ENCODE measurements around the gene SLIT3.

Gene SLIT3

DNA sequence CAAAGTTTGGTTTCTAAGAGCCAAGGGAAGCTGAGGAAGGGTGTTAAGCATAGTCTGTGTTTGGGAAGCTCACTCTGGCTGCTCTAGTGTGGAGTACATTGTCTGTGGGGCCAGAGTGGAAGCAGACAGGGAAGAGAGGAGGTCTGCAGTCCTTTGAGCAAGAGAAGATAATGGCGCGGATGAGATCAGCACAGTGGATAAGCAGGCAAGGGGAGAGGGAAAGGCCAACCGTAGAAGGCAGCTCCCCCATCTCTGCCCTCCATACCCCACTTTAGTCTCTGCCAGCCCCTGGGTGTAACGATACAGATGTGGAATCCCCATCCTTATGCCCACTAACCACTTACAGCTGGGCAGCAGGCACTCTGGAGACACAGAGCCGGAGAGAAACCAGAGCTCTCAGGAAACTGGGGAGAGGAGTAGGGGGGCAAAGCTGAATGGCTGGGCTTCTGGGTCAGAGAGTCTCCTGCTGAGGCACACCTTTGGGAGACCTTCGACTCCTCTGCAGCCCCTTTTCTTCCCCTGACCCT is 75.0 kb downstream of the SLIT3 start:
- no peak overlapping the region for H3K27ac ChIP-seq (ENCODE audit: low read depth, low read length)

DNA sequence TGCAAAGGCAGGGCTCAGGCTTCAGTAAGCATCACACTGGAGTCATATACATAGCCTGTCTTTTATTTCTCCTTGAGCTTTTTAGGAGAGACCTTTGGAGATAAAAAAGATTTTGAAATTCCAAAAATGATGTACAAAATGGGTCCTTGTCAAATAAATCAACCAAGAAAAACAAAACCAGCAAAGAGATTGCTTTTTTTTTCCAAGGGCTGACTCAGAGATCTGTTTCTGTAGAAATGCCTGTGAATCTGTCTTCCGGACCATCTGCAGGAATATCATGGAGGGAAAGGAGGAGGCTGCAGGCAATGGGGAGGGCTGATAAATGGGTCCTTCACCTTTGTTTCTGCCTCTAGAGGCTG is 77.4 kb downstream of the SLIT3 start:
- Histone ChIP-seq H3K27ac (ENCODE audit: low read depth, low read length) (no peak overlapping the region), H3K9ac (ENCODE audit: low read depth in 1 of 2, low read length in 2 of 2) (no peak overlapping the region), H3K27me3 (ENCODE audit: control insufficient read depth in 1 of 2, insufficient read depth in 2 of 2, low read length in 2 of 2) (no peaks in the 10 kb centered on the region), H3K4me3 (ENCODE audit: low read depth in 1 of 2, low read length in 2 of 2) (no peak overlapping the region), H3K4me1 (ENCODE audit: control insufficient read depth in 1 of 2, insufficient read depth in 2 of 2, low read length in 2 of 2) (no peaks in the 10 kb centered on the region), H3K36me3 (ENCODE audit: control insufficient read depth in 1 of 2, insufficient read depth in 2 of 2, low read length in 2 of 2) (no peaks in the 10 kb centered on the region), H3K9me3 (ENCODE audit: control insufficient read depth in 1 of 2, low read length in 2 of 2) (no peaks in the 10 kb centered on the region)

More for the DNA sequence above, 75.0 kb downstream of the SLIT3 start:
- Histone ChIP-seq H3K36me3 (ENCODE audit: control insufficient read depth in 1 of 2, insufficient read depth in 2 of 2, low read length in 2 of 2) (no peaks in the 10 kb centered on the region), H3K27me3 (ENCODE audit: control insufficient read depth in 1 of 2, insufficient read depth in 2 of 2, low read length in 2 of 2) (no peaks in the 10 kb centered on the region), H3K9me3 (ENCODE audit: control insufficient read depth in 1 of 2, low read length in 2 of 2) (no peaks in the 10 kb centered on the region), H3K4me3 (ENCODE audit: low read depth in 1 of 2, low read length in 2 of 2) (no peak overlapping the region), H3K4me1 (ENCODE audit: control insufficient read depth in 1 of 2, insufficient read depth in 2 of 2, low read length in 2 of 2) (no peaks in the 10 kb centered on the region), H3K9ac (ENCODE audit: low read depth in 1 of 2, low read length in 2 of 2) (no peak overlapping the region)

DNA sequence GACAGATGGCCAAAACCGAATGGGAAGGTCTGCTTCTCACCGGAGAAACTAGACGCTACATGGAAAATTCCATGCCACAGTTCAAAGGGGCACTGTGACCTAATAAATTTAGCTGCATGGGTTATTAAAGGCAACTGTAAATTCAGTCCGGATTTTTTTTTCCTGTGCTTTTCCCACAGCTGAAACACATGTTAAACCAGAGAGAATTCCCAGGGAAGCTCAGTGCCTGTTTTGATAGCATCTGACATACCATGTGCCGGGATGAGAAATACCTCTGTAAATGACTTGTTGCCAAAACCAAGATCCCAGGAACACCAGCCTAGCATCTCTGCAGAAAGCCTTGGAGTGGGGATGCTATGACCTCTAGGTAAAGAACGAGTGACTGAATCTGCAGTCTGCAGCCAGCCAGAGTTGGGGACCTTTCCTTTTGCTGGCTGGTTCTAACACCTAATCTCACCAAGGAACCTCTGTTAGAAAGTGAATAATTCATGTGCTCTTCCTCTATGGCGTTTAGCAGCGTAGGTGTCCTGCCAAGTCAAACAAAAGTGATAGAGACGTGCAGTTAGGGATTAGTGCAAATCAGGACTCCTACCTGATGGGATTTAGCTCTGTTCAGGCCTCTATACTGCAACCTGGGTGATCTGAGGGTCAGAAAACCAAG is 77.9 kb downstream of the SLIT3 start:
- H3K4me3 ChIP-seq (ENCODE audit: low read depth in 1 of 2, low read length in 2 of 2) = no peak overlapping the region
- no peak overlapping the region for H3K27ac ChIP-seq (ENCODE audit: low read depth, low read length)
- H3K4me1 ChIP-seq (ENCODE audit: control insufficient read depth in 1 of 2, insufficient read depth in 2 of 2, low read length in 2 of 2) = no peaks in the 10 kb centered on the region
- H3K27me3 ChIP-seq (ENCODE audit: control insufficient read depth in 1 of 2, insufficient read depth in 2 of 2, low read length in 2 of 2) = no peaks in the 10 kb centered on the region
- no peaks in the 10 kb centered on the region for H3K36me3 ChIP-seq (ENCODE audit: control insufficient read depth in 1 of 2, insufficient read depth in 2 of 2, low read length in 2 of 2)
- no peaks in the 10 kb centered on the region for H3K9me3 ChIP-seq (ENCODE audit: control insufficient read depth in 1 of 2, low read length in 2 of 2)
- H3K9ac ChIP-seq (ENCODE audit: low read depth in 1 of 2, low read length in 2 of 2) = no peak overlapping the region

GRCh38 chr5:169221519-169221918 is 79.4 kb downstream of the SLIT3 start:
- Histone ChIP-seq H3K4me3 (ENCODE audit: low read depth in 1 of 2, low read length in 2 of 2) (no peak overlapping the region), H3K4me1 (ENCODE audit: control insufficient read depth in 1 of 2, insufficient read depth in 2 of 2, low read length in 2 of 2) (no peaks in the 10 kb centered on the region), H3K27ac (ENCODE audit: low read depth, low read length) (no peak overlapping the region), H3K27me3 (ENCODE audit: control insufficient read depth in 1 of 2, insufficient read depth in 2 of 2, low read length in 2 of 2) (no peaks in the 10 kb centered on the region), H3K9ac (ENCODE audit: low read depth in 1 of 2, low read length in 2 of 2) (no peak overlapping the region), H3K9me3 (ENCODE audit: control insufficient read depth in 1 of 2, low read length in 2 of 2) (no peaks in the 10 kb centered on the region), H3K36me3 (ENCODE audit: control insufficient read depth in 1 of 2, insufficient read depth in 2 of 2, low read length in 2 of 2) (no peaks in the 10 kb centered on the region)

DNA sequence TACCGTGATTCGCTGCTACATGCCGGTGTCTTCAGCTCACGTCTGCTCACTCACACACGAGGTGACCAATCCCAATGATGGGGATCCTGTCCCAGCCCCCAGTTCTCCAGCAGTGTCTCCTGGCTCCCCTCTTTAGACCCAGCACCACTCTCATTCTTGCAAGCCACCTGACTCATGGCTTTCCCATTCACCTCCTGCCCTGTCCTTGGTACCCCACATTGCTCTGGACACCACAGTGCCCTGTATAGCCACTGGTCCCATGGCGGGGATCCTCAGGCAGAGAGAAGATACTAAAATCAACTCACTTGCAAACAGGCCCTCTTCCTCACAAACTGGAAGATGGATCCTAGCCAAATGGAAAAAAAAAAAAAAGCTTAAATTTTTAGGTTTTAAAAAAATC is 81.0 kb downstream of the SLIT3 start:
- peaks cover 0 to 2% of the 10 kb centered on the region in 2 donors for H3K27me3 ChIP-seq (ENCODE audit: control insufficient read depth in 1 of 2, insufficient read depth in 2 of 2, low read length in 2 of 2)
- H3K36me3 ChIP-seq (ENCODE audit: control insufficient read depth in 1 of 2, insufficient read depth in 2 of 2, low read length in 2 of 2) = no peaks in the 10 kb centered on the region
- H3K9me3 ChIP-seq (ENCODE audit: control insufficient read depth in 1 of 2, low read length in 2 of 2) = no peaks in the 10 kb centered on the region
- no peak overlapping the region for H3K27ac ChIP-seq (ENCODE audit: low read depth, low read length)
- H3K4me1 ChIP-seq (ENCODE audit: control insufficient read depth in 1 of 2, insufficient read depth in 2 of 2, low read length in 2 of 2) = no peaks in the 10 kb centered on the region
- no peak overlapping the region for H3K9ac ChIP-seq (ENCODE audit: low read depth in 1 of 2, low read length in 2 of 2)
- no peak overlapping the region for H3K4me3 ChIP-seq (ENCODE audit: low read depth in 1 of 2, low read length in 2 of 2)

DNA sequence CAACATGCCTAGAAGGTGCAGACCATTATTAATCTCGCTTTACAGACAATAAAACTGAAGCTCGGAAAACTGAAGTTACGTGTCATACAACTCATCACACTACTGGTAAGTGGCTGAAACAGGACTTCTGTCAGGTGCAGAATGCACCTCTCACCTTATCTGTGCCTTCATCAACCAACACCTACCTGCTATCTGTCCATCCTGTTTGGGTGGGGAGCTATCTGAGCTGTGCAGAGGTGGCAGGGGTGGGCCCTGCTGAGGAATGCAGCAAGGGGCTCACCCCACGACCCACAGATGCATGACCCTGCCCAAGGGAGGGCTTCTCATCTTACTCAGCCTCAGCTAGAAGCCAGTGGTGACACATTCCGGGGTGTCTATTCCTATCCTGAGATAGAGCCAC is 81.6 kb downstream of the SLIT3 start:
- Histone ChIP-seq H3K36me3 (ENCODE audit: control insufficient read depth in 1 of 2, insufficient read depth in 2 of 2, low read length in 2 of 2) (no peaks in the 10 kb centered on the region), H3K27me3 (ENCODE audit: control insufficient read depth in 1 of 2, insufficient read depth in 2 of 2, low read length in 2 of 2) (peaks cover 0 to 2% of the 10 kb centered on the region in 2 donors), H3K27ac (ENCODE audit: low read depth, low read length) (no peak overlapping the region), H3K9me3 (ENCODE audit: control insufficient read depth in 1 of 2, low read length in 2 of 2) (no peaks in the 10 kb centered on the region), H3K4me3 (ENCODE audit: low read depth in 1 of 2, low read length in 2 of 2) (no peak overlapping the region), H3K9ac (ENCODE audit: low read depth in 1 of 2, low read length in 2 of 2) (no peak overlapping the region), H3K4me1 (ENCODE audit: control insufficient read depth in 1 of 2, insufficient read depth in 2 of 2, low read length in 2 of 2) (no peaks in the 10 kb centered on the region)

DNA sequence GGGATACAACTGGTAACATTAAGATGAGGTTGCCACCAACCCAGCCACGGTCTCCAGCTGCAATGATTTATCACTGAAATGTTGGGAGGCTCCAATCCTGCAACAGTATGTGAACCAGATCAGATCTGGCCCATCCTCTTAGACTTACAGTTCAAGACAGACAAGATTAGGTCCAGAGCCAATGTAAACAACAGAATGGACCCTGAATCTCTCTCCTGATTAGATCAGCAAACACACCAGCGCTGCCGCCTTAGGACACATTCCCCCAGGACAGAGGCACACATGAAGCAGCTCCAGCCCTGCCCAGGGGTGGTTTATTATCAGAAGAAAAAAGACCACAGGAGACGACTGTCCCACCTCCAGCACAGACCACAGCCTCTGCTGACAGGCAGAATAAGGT is 82.1 kb downstream of the SLIT3 start:
- Histone ChIP-seq H3K4me3 (ENCODE audit: low read depth in 1 of 2, low read length in 2 of 2) (no peak overlapping the region), H3K9me3 (ENCODE audit: control insufficient read depth in 1 of 2, low read length in 2 of 2) (no peaks in the 10 kb centered on the region), H3K9ac (ENCODE audit: low read depth in 1 of 2, low read length in 2 of 2) (no peak overlapping the region), H3K4me1 (ENCODE audit: control insufficient read depth in 1 of 2, insufficient read depth in 2 of 2, low read length in 2 of 2) (no peaks in the 10 kb centered on the region), H3K27ac (ENCODE audit: low read depth, low read length) (no peak overlapping the region), H3K27me3 (ENCODE audit: control insufficient read depth in 1 of 2, insufficient read depth in 2 of 2, low read length in 2 of 2) (peaks cover 0 to 2% of the 10 kb centered on the region in 2 donors), H3K36me3 (ENCODE audit: control insufficient read depth in 1 of 2, insufficient read depth in 2 of 2, low read length in 2 of 2) (no peaks in the 10 kb centered on the region)

DNA sequence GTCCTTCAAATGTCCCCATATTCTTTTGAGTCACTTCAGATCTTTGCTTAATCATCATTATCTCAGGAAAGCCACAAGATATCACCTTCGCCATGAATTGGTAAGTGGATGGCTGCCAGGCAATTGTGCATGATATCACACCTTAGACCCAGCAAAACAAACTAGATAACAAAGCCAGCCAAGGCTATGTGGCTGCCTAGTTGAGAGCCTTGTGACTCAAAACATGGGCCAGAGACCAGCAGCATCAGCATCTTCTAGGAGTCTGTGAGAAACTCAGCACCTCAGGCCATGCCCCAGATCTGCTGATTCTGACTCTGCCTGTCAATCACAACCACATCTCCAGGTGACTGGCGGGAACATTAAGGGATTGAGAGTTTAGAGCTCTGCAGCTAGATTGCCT is 82.8 kb downstream of the SLIT3 start:
- no peaks in the 10 kb centered on the region for H3K36me3 ChIP-seq (ENCODE audit: control insufficient read depth in 1 of 2, insufficient read depth in 2 of 2, low read length in 2 of 2)
- H3K4me3 ChIP-seq (ENCODE audit: low read depth in 1 of 2, low read length in 2 of 2) = no peak overlapping the region
- H3K9ac ChIP-seq (ENCODE audit: low read depth in 1 of 2, low read length in 2 of 2) = no peak overlapping the region
- peaks cover 0 to 2% of the 10 kb centered on the region in 2 donors for H3K27me3 ChIP-seq (ENCODE audit: control insufficient read depth in 1 of 2, insufficient read depth in 2 of 2, low read length in 2 of 2)
- no peak overlapping the region for H3K27ac ChIP-seq (ENCODE audit: low read depth, low read length)
- H3K4me1 ChIP-seq (ENCODE audit: control insufficient read depth in 1 of 2, insufficient read depth in 2 of 2, low read length in 2 of 2) = no peaks in the 10 kb centered on the region
- H3K9me3 ChIP-seq (ENCODE audit: control insufficient read depth in 1 of 2, low read length in 2 of 2) = no peaks in the 10 kb centered on the region

DNA sequence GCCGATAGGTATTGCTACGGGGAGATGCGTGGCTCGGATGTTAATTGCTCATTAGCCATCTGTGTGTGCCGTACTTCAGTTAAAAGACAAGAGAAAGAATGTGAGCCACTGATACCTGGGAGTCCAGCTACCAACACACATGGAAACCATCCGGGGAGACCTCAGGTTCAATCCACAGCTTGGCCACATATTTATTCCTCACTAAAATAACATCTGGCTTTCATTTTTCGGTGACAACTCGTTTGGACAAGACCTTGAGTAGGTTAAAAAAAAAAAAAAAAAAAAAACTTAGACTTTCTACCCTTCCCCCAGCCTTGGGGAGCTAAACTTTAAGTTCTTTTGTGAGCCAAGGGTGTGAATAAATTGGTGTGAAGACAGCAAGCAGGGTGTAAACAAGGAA is 84.1 kb downstream of the SLIT3 start:
- Histone ChIP-seq H3K27me3 (ENCODE audit: control insufficient read depth in 1 of 2, insufficient read depth in 2 of 2, low read length in 2 of 2) (peaks cover 0 to 2% of the 10 kb centered on the region in 2 donors), H3K4me1 (ENCODE audit: control insufficient read depth in 1 of 2, insufficient read depth in 2 of 2, low read length in 2 of 2) (no peaks in the 10 kb centered on the region), H3K9me3 (ENCODE audit: control insufficient read depth in 1 of 2, low read length in 2 of 2) (no peaks in the 10 kb centered on the region), H3K36me3 (ENCODE audit: control insufficient read depth in 1 of 2, insufficient read depth in 2 of 2, low read length in 2 of 2) (no peaks in the 10 kb centered on the region), H3K27ac (ENCODE audit: low read depth, low read length) (no peak overlapping the region), H3K9ac (ENCODE audit: low read depth in 1 of 2, low read length in 2 of 2) (no peak overlapping the region), H3K4me3 (ENCODE audit: low read depth in 1 of 2, low read length in 2 of 2) (no peak overlapping the region)

GRCh38 chr5:169213479-169213878 is 87.5 kb downstream of the SLIT3 start:
- Histone ChIP-seq H3K9ac (ENCODE audit: low read depth in 1 of 2, low read length in 2 of 2) (no peak overlapping the region), H3K27ac (ENCODE audit: low read depth, low read length) (no peak overlapping the region), H3K27me3 (ENCODE audit: control insufficient read depth in 1 of 2, insufficient read depth in 2 of 2, low read length in 2 of 2) (peaks cover 0 to 2% of the 10 kb centered on the region in 2 donors), H3K4me1 (ENCODE audit: control insufficient read depth in 1 of 2, insufficient read depth in 2 of 2, low read length in 2 of 2) (no peaks in the 10 kb centered on the region), H3K36me3 (ENCODE audit: control insufficient read depth in 1 of 2, insufficient read depth in 2 of 2, low read length in 2 of 2) (no peaks in the 10 kb centered on the region), H3K9me3 (ENCODE audit: control insufficient read depth in 1 of 2, low read length in 2 of 2) (no peaks in the 10 kb centered on the region), H3K4me3 (ENCODE audit: low read depth in 1 of 2, low read length in 2 of 2) (no peak overlapping the region)
